Measurements from ENCODE around the gene EMC6. TPM values are rescaled to one million over a fixed set of nuclear protein-coding genes. Genes with fewer than 3 reads are reported as not detected.
"Not testable (repeated sequence)": the region's sequence is repeated elsewhere in the genome, so short reads cannot be mapped to it uniquely, and the experiment has no call there.

EMC6 gene
- total RNA-seq, 1 experiment from 2014 or later, result 47.9 TPM

GRCh38 chr17:3681057-3681456 is 12.4 kb downstream of the EMC6 start:
- DNase-seq (ENCODE audit: low read depth), result no peak

GRCh38 chr17:3681565-3681964 is 13.0 kb downstream of the EMC6 start:
- no peak for DNase-seq (ENCODE audit: low read depth)

- no peak for DNase-seq (ENCODE audit: low read depth)
These were observed 13.4 kb downstream of the EMC6 start for GRCh38 chr17:3682033-3682432.

- no peak for DNase-seq (ENCODE audit: low read depth)
These were observed 14.5 kb downstream of the EMC6 start for GRCh38 chr17:3683054-3683511.

- no peak for DNase-seq (ENCODE audit: low read depth)
These were observed 16.6 kb downstream of the EMC6 start for GRCh38 chr17:3685174-3685573.

GRCh38 chr17:3688027-3688553 is 19.5 kb downstream of the EMC6 start:
- no peak for DNase-seq (ENCODE audit: low read depth)

- DNase-seq (ENCODE audit: low read depth), result no peak
These were observed 20.2 kb downstream of the EMC6 start for GRCh38 chr17:3688852-3689261.

GRCh38 chr17:3689262-3690093 is 20.9 kb downstream of the EMC6 start:
- no peak for DNase-seq (ENCODE audit: low read depth)

GRCh38 chr17:3690094-3690715 is 21.6 kb downstream of the EMC6 start:
- DNase-seq (ENCODE audit: low read depth), result no peak

- DNase-seq (ENCODE audit: low read depth), result no peak
These were observed 23.0 kb downstream of the EMC6 start for GRCh38 chr17:3691617-3692067.

GRCh38 chr17:3692346-3692745 is 23.7 kb downstream of the EMC6 start:
- DNase-seq (ENCODE audit: low read depth), result no peak

GRCh38 chr17:3693141-3693540 is 24.5 kb downstream of the EMC6 start:
- no peak for DNase-seq (ENCODE audit: low read depth)

GRCh38 chr17:3693829-3694231 is 25.2 kb downstream of the EMC6 start:
- DNase-seq (ENCODE audit: low read depth), result no peak

- no peak for DNase-seq (ENCODE audit: low read depth)
These were observed 26.6 kb downstream of the EMC6 start for GRCh38 chr17:3695129-3695722.

GRCh38 chr17:3695723-3696411 is 27.3 kb downstream of the EMC6 start, which contains the start of gene P2RX5:
TSS of gene P2RX5 (minus strand) at chr17:3696155. CDS start at chr17:3696005, 150 bp downstream.
- DNase-seq (ENCODE audit: low read depth), result no peak

- no peak for DNase-seq (ENCODE audit: low read depth)
These were observed 28.5 kb downstream of the EMC6 start for GRCh38 chr17:3697103-3697476.

- DNase-seq (ENCODE audit: low read depth), result no peak
These were observed 29.5 kb downstream of the EMC6 start for GRCh38 chr17:3698139-3698538.

- no peak for DNase-seq (ENCODE audit: low read depth)
These were observed 31.3 kb downstream of the EMC6 start for GRCh38 chr17:3699951-3700350.

GRCh38 chr17:3702041-3702539 is 33.5 kb downstream of the EMC6 start:
- not testable (repeated sequence) for DNase-seq (ENCODE audit: low read depth)

- DNase-seq (ENCODE audit: low read depth), result no peak
These were observed 36.5 kb downstream of the EMC6 start for GRCh38 chr17:3704931-3705717.

- not testable (repeated sequence) for DNase-seq (ENCODE audit: low read depth)
These were observed 37.0 kb downstream of the EMC6 start for GRCh38 chr17:3705718-3705984.
